ENCODE results near the gene NTF3. TPM values are rescaled to one million over a fixed set of nuclear protein-coding genes. Genes with fewer than 3 reads are reported as not detected.
"Not testable (repeated sequence)": the region's sequence is repeated elsewhere in the genome, so short reads cannot be mapped to it uniquely, and the experiment has no call there.

The NTF3 gene
- total RNA-seq, 1 experiment from 2014 or later = 16.9 TPM

DNA sequence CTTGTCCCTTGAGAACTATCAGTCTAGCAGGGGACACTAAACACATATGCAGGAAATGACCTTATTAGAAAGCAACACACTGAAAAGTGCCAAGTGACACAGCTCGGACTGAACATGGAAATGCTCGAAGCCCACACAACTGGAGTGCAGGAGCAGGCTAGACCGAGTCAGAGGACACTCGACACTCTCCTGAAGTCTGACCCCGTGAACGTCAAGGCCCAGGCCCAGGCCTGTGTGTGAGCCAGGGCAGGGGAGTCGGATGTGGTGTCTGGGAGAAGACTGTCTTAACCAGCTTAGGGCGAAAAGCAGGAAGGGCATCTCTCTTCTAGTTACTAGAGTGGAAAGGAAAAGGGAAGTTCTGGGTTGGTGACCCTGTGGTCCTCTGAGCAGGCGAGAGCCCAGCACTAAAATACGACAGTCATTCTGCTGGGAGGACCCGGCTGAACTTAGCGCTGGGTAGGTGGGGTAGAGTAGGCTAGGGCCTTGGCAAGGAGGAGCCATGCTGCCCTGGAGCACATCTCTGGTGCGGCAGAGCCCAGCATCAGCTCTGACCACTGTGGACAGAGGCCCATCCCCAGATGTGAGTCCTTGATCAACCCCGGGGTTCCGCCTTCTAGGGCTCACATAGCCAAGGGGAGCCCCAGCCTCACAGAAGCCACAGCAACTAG is 93.0 kb downstream of the NTF3 start:
- no peak for DNase-seq
- H3K36me3 ChIP-seq = no peaks in the 10 kb centered on the region
- no peaks in the 10 kb centered on the region for H3K9me3 ChIP-seq (replicated peaks)
- H3K27ac ChIP-seq = no peak overlapping the region
- H3K27me3 ChIP-seq = no peaks in the 10 kb centered on the region
- H3K4me1 ChIP-seq = peaks cover 20% of the 10 kb centered on the region
- H3K4me3 ChIP-seq = no peak overlapping the region

DNA sequence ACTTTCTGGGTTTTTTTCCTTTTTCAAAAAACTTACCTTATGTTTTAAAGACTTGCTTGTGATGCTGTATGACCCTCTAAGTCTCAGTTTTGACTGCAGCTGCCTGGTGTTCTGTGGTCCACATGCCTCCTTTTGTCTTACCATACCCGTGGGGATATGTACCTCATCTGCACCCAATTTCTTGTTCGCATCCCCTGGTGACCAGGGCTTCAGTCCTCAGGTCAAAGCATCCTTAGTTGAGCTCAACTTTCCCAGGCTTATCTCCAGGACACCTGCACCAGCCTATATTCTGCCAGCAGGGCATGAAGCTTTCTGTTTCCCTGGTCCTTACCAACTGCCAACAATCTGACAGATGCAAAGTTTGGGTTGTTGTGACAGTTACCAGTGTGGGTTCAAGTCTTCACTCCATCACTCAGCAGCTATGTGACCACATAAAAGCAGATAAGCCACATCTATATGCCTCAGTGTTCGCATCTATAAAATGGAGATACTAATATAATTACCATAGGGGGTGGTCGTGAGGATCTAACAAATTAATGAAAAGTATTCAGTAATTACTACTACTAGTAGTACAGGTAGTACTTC is 94.0 kb downstream of the NTF3 start:
- Histone ChIP-seq H3K27ac (no peak overlapping the region), H3K9me3 (replicated peaks) (no peaks in the 10 kb centered on the region), H3K4me3 (no peak overlapping the region), H3K36me3 (no peaks in the 10 kb centered on the region), H3K4me1 (peaks cover 20% of the 10 kb centered on the region), H3K27me3 (no peaks in the 10 kb centered on the region)
- DNase-seq = no peak

DNA sequence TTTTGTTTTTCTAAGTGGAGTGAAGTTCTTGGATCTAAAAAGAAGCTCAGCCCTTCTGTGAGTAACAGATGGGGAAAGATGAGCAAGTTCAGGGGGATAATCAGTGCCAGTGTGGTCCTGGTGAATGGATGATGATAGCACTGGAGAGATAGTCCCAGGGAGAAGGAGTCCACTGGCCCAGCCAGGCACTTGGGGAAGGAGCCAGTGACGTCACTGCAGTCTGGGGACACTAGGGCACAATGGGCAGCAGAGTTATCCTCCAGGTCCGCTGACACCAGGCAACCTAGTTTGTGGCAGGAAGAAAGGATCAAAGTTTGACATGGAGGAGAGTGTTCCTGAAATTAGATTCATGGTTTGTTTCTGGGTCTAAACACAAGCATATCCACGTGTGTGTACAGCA is 101.5 kb downstream of the NTF3 start:
- no peaks in the 10 kb centered on the region for H3K36me3 ChIP-seq
- no peaks in the 10 kb centered on the region for H3K27me3 ChIP-seq
- H3K9me3 ChIP-seq (replicated peaks) = 0 out of 2 replicates have a peak, but pooled peaks cover 5% of the 10 kb centered on the region
- no peak overlapping the region for H3K27ac ChIP-seq
- no peaks in the 10 kb centered on the region for H3K4me1 ChIP-seq
- no peak for DNase-seq
- H3K4me3 ChIP-seq = no peak overlapping the region

DNA sequence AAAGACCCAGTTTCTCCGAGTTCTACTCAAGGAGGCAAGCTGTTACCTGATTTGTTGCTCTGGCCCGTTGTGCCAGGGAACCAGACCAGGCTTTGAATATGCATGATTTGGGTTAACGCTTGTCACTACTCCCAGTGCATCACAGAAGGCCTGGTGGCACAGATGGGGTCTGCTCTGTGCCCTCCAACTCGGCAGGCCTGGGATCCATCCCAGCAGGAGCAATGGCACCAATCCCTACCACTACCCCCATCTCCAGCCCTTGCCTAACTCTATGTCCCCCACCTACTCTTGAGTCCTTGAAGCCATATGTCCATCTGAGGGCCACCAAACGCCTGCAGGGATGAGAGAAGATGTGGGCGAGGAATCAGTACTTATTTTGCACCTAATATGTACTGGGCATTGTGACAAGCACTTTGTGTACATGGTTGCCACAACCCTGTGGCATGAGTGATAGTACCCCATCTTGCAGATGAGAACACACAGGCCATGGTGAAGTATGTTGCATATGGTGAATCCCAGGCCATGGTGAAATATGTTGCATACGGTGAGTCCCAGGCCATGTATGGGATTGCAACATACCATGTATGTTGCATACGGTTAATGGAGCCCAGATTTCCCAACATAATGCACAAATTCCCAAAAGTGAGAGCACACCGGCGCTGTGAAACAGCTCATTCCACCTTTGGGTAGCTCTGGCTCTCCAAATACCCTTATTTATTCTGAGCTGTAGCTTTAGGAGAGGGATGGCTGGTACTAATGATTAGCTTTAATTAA is 102.7 kb downstream of the NTF3 start:
- Histone ChIP-seq H3K9me3 (replicated peaks) (0 out of 2 replicates have a peak, but pooled peaks cover 5% of the 10 kb centered on the region), H3K4me1 (no peaks in the 10 kb centered on the region), H3K27ac (no peak overlapping the region), H3K27me3 (no peaks in the 10 kb centered on the region), H3K4me3 (no peak overlapping the region), H3K36me3 (no peaks in the 10 kb centered on the region)
- DNase-seq = no peak

DNA sequence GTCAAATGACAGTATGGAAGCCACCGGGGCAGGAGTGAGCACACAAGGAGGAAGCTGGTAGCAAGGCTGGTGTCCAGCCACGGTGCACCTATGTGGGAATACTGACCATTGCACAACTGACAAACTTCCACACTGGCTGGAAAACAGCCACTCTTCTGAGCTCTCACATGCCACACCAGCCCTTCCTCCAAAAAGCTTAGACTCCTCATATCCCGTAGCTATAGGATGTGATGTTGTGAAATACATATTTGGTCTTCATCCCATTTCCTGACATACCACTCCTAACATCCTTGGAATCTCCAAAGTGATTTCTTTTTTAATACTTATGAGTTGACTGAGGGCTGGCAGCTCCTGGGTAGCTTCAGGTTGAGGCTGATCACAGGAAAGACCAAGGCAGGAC is 103.6 kb downstream of the NTF3 start:
- Histone ChIP-seq H3K36me3 (no peaks in the 10 kb centered on the region), H3K27me3 (no peaks in the 10 kb centered on the region), H3K4me3 (no peak overlapping the region), H3K9me3 (replicated peaks) (0 out of 2 replicates have a peak, but pooled peaks cover 5% of the 10 kb centered on the region), H3K27ac (no peak overlapping the region), H3K4me1 (no peaks in the 10 kb centered on the region)
- DNase-seq = no peak

DNA sequence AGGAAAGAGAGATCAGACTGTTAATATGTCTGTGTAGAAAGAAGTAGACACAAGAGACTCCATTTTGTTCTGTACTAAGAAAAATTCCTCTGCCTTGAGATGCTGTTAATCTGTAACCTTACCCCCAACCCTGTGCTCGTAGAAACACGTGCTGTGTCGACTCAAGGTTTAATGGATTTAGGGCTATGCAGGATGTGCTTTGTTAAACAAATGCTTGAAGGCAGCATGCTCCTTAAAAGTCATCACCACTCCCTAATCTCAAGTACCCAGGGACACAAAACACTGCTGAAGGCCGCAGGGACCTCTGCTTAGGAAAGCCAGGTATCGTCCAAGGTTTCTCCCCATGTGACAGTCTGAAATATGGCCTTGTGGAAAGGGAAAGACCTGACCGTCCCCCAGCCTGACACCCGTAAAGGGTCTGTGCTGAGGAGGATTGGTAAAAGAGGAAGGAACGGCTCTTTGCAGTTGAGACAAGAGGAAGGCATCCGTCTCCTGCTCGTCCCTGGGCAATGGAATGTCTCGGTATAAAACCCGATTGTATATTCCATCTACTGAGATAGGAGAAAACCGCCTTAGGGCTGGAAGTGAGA is 105.2 kb downstream of the NTF3 start:
- not testable (repeated sequence) for H3K36me3 ChIP-seq; H3K9me3 ChIP-seq (replicated peaks); H3K27me3 ChIP-seq; H3K4me1 ChIP-seq; H3K4me3 ChIP-seq; H3K27ac ChIP-seq; DNase-seq

DNA sequence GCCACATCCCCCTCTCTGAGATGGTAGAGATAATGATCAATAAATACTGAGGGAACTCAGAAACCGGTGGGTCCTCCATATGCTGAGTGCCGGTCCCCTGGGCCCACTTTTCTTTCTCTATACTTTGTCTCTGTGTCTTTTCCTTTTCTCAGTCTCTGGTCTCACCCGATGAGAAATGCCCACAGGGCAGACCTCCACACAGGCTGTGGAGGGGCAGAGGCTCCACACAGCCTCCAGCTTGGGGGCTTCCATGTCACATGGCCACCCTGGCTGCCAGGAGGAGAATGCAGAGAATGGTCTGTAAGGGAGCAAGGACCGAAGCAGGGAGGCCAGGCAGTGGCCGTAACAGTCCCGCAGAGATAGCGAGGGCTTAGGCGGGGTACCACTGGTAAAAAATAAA is 105.9 kb downstream of the NTF3 start:
- DNase-seq = no peak
- no peak overlapping the region for H3K4me3 ChIP-seq
- no peak overlapping the region for H3K27ac ChIP-seq
- H3K4me1 ChIP-seq = no peaks in the 10 kb centered on the region
- 0 out of 2 replicates have a peak, but pooled peaks cover under 1% of the 10 kb centered on the region for H3K9me3 ChIP-seq (replicated peaks)
- no peaks in the 10 kb centered on the region for H3K36me3 ChIP-seq
- H3K27me3 ChIP-seq = no peaks in the 10 kb centered on the region
